Keratinocyte (primary cell): ENCODE measurements around the gene USP34. TPM values are rescaled to one million over a fixed set of nuclear protein-coding genes. Genes with fewer than 3 reads are reported as not detected.

Experiments
- DNase-seq: peaks from one replicate; pipeline ENCODE4 v3.0.0-alpha.2; 2011; ENCODE audit warnings: low read depth, missing footprints, low spot score
- FAIRE-seq: peaks from 2 replicates; lab custom pipeline; 2011; peaks lifted over from hg19 to GRCh38; lab: Jason Lieb, UNC
- H2AFZ ChIP-seq: 2 replicates; pipeline ENCODE4 v1.6.0; 2012; ENCODE audit warnings: low read length, control low read depth, inconsistent platforms; ENCODE audit not compliant: control insufficient read depth
- H3K27ac ChIP-seq: 2 replicates; pipeline ENCODE4 v1.5.1; 2011; ENCODE audit warnings: low read length; ENCODE audit not compliant: control insufficient read depth, insufficient read depth
- H3K27me3 ChIP-seq: 3 replicates; pipeline ENCODE4 v1.6.0; 2011; ENCODE audit warnings: low read length; ENCODE audit not compliant: control insufficient read depth, insufficient read depth; ENCODE audit errors: extremely low read depth
- H3K36me3 ChIP-seq, 2 experiments: 2 replicates in 1 of 2; 3 replicates in 1 of 2; pipeline ENCODE4 v1.5.1; 2011; ENCODE audit warnings: low read length in 2 of 2, mild to moderate bottlenecking in 1 of 2; ENCODE audit not compliant: control insufficient read depth in 2 of 2, insufficient read depth in 2 of 2; ENCODE audit errors: extremely low read depth in 1 of 2
- H3K4me1 ChIP-seq: 3 replicates; pipeline ENCODE4 v1.5.1; 2011; ENCODE audit warnings: low read length; ENCODE audit not compliant: control insufficient read depth, insufficient read depth; ENCODE audit errors: extremely low read depth
- H3K4me2 ChIP-seq: 3 replicates; pipeline ENCODE4 v1.6.0; 2011; ENCODE audit warnings: low read depth, low read length; ENCODE audit not compliant: control insufficient read depth, insufficient read depth; ENCODE audit errors: extremely low read depth
- H3K4me3 ChIP-seq, 3 experiments: fragments of 200-600 bp in 1 of 3; sonication (generic) in 1 of 3; 2 replicates in 2 of 3; 3 replicates in 1 of 3; pipeline ENCODE4 v1.5.1; 2011 to 2016; ENCODE audit warnings: low read length in 3 of 3, mild to moderate bottlenecking in 3 of 3, control low read depth in 2 of 3, inconsistent platforms in 1 of 3, low read depth in 1 of 3, mixed read lengths in 1 of 3, mixed run types in 1 of 3, moderate library complexity in 1 of 3; ENCODE audit not compliant: control insufficient read depth in 2 of 3, insufficient read depth in 2 of 3; ENCODE audit errors: extremely low read depth in 1 of 3
- H3K79me2 ChIP-seq: 2 replicates; pipeline ENCODE4 v1.6.0; 2012; ENCODE audit warnings: low read length; ENCODE audit not compliant: control insufficient read depth, insufficient read depth
- H3K9ac ChIP-seq: 3 replicates; pipeline ENCODE4 v1.6.0; 2011; ENCODE audit warnings: low read length; ENCODE audit not compliant: control insufficient read depth, insufficient read depth; ENCODE audit errors: extremely low read depth
- H3K9me1 ChIP-seq: 3 replicates; pipeline ENCODE4 v1.6.0; 2011; ENCODE audit warnings: low read length; ENCODE audit not compliant: control insufficient read depth, insufficient read depth; ENCODE audit errors: extremely low read depth
- H3K9me3 ChIP-seq: 2 replicates; pipeline ENCODE4 v1.5.1; 2012; ENCODE audit warnings: low read depth, low read length; ENCODE audit not compliant: control insufficient read depth
- H4K20me1 ChIP-seq: 3 replicates; pipeline ENCODE4 v1.6.0; 2011; ENCODE audit warnings: low read length; ENCODE audit not compliant: control insufficient read depth, insufficient read depth; ENCODE audit errors: extremely low read depth
- CTCF ChIP-seq, 3 experiments: IDR thresholded peaks in 1 of 3; conservative IDR thresholded peaks in 1 of 3; optimal IDR thresholded peaks in 1 of 3; 2 replicates in 2 of 3; 3 replicates in 1 of 3; pipeline versions ENCODE3 to v1.5.1; 2011; ENCODE audit warnings: low read length in 3 of 3, mild to moderate bottlenecking in 3 of 3, moderate library complexity in 2 of 3, control low read depth in 1 of 3, inconsistent platforms in 1 of 3; ENCODE audit not compliant: insufficient read depth in 2 of 3; ENCODE audit errors: extremely low read depth in 1 of 3
- EZH2 ChIP-seq: IDR thresholded peaks from one replicate; pipeline ENCODE4 v1.6.1; 2012; ENCODE audit warnings: inconsistent platforms, mild to moderate bottlenecking, low read length, moderate library complexity
- dilution Hi-C: fragments of 300-500 bp; cut with MboI; formaldehyde crosslinking; loops from one replicate; pipeline ENCODE4 v1.7.0; 2020; ENCODE audit warnings: low sequenced_read_pairs; ENCODE audit not compliant: extremely low pct_ligation_motif_present
- polyA plus RNA-seq, 5 experiments: library from polyadenylated mRNA; depleted of rRNA in 3 of 5; stranded (reverse) in 3 of 5; stranded (forward) in 1 of 5; unstranded in 1 of 5; fragments of >200 nt; gene quantifications; 1 replicate in 1 of 5; 2 replicates in 3 of 5; 3 replicates in 1 of 5; pipeline versions ENCODE4 v1.2.1 to v1.2.3, GENCODE V29; 2011 to 2012; ENCODE audit warnings: missing spikeins in 2 of 5, low read depth in 1 of 5, low replicate concordance in 1 of 5

The USP34 gene
- polyA plus RNA-seq, 1 donor (not counting 4 experiments of a cell fraction or from before 2014, with no cell fraction given): 54.7 TPM

- Histone ChIP-seq H3K36me3 (peaks cover 3 to 18% of the 10 kb centered on the region in 2 experiments), H3K9me3 (no peaks in the 10 kb centered on the region), H2AFZ (no peak overlapping the region), H3K4me1 (no peaks in the 10 kb centered on the region), H4K20me1 (no peaks in the 10 kb centered on the region), H3K27ac (no peak overlapping the region), H3K9ac (no peak overlapping the region), H3K4me2 (no peak overlapping the region), H3K79me2 (no peaks in the 10 kb centered on the region), H3K9me1 (no peaks in the 10 kb centered on the region), H3K27me3 (no peaks in the 10 kb centered on the region), H3K4me3 (no peak overlapping the region)
- FAIRE-seq (no peak), DNase-seq (no peak)
- dilution Hi-C loops: no loop called here
- TF ChIP-seq EZH2: no peak
- TF ChIP-seq CTCF (optimal IDR thresholded peaks at IDR 0.05 in 1 of 3, IDR thresholded peaks at IDR 0.05 in 1 of 3, conservative IDR thresholded peaks at IDR 0.05 in 1 of 3; ENCODE audit: extremely low read depth in 1 of 3, insufficient read depth in 2 of 3, low read length in 3 of 3): no peak
Measured at GRCh38 chr2:61281321-61281720, 189.6 kb downstream of the USP34 start.

GRCh38 chr2:61277756-61278155 lies 193.1 kb downstream of the USP34 start:
- Histone ChIP-seq H3K4me2 (no peak overlapping the region), H3K4me1 (no peaks in the 10 kb centered on the region), H3K79me2 (no peaks in the 10 kb centered on the region), H3K27ac (no peak overlapping the region), H3K36me3 (peaks cover 2 to 18% of the 10 kb centered on the region in 2 experiments), H3K4me3 (no peak overlapping the region), H3K9me3 (no peaks in the 10 kb centered on the region), H3K27me3 (no peaks in the 10 kb centered on the region), H3K9ac (no peak overlapping the region), H3K9me1 (no peaks in the 10 kb centered on the region), H4K20me1 (no peaks in the 10 kb centered on the region), H2AFZ (no peak overlapping the region)
- no peak for FAIRE-seq
- TF ChIP-seq EZH2 (no peak), CTCF (optimal IDR thresholded peaks at IDR 0.05 in 1 of 3, IDR thresholded peaks at IDR 0.05 in 1 of 3, conservative IDR thresholded peaks at IDR 0.05 in 1 of 3; ENCODE audit: extremely low read depth in 1 of 3, insufficient read depth in 2 of 3, low read length in 3 of 3) (no peak)
- no peak for DNase-seq
- dilution Hi-C loops: no loop called here
